Keratinocyte (primary cell): Measurements from ENCODE around the gene C20orf144. TPM values are rescaled to one million over a fixed set of nuclear protein-coding genes. Genes with fewer than 3 reads are reported as not detected.

Experiments used
- DNase-seq: peaks from one replicate; pipeline ENCODE4 v3.0.0-alpha.2; 2011; ENCODE audit warnings: low read depth, missing footprints, low spot score
- FAIRE-seq: peaks from 2 replicates; lab custom pipeline; 2011; peaks lifted over from hg19 to GRCh38; lab: Jason Lieb, UNC
- H2AFZ ChIP-seq: 2 replicates; pipeline ENCODE4 v1.6.0; 2012; ENCODE audit warnings: low read length, control low read depth, inconsistent platforms; ENCODE audit not compliant: control insufficient read depth
- H3K27ac ChIP-seq: 2 replicates; pipeline ENCODE4 v1.5.1; 2011; ENCODE audit warnings: low read length; ENCODE audit not compliant: control insufficient read depth, insufficient read depth
- H3K27me3 ChIP-seq: 3 replicates; pipeline ENCODE4 v1.6.0; 2011; ENCODE audit warnings: low read length; ENCODE audit not compliant: control insufficient read depth, insufficient read depth; ENCODE audit errors: extremely low read depth
- H3K36me3 ChIP-seq, 2 experiments: 2 replicates in 1 of 2; 3 replicates in 1 of 2; pipeline ENCODE4 v1.5.1; 2011; ENCODE audit warnings: low read length in 2 of 2, mild to moderate bottlenecking in 1 of 2; ENCODE audit not compliant: control insufficient read depth in 2 of 2, insufficient read depth in 2 of 2; ENCODE audit errors: extremely low read depth in 1 of 2
- H3K4me1 ChIP-seq: 3 replicates; pipeline ENCODE4 v1.5.1; 2011; ENCODE audit warnings: low read length; ENCODE audit not compliant: control insufficient read depth, insufficient read depth; ENCODE audit errors: extremely low read depth
- H3K4me2 ChIP-seq: 3 replicates; pipeline ENCODE4 v1.6.0; 2011; ENCODE audit warnings: low read depth, low read length; ENCODE audit not compliant: control insufficient read depth, insufficient read depth; ENCODE audit errors: extremely low read depth
- H3K4me3 ChIP-seq, 3 experiments: fragments of 200-600 bp in 1 of 3; sonication (generic) in 1 of 3; 2 replicates in 2 of 3; 3 replicates in 1 of 3; pipeline ENCODE4 v1.5.1; 2011 to 2016; ENCODE audit warnings: low read length in 3 of 3, mild to moderate bottlenecking in 3 of 3, control low read depth in 2 of 3, inconsistent platforms in 1 of 3, low read depth in 1 of 3, mixed read lengths in 1 of 3, mixed run types in 1 of 3, moderate library complexity in 1 of 3; ENCODE audit not compliant: control insufficient read depth in 2 of 3, insufficient read depth in 2 of 3; ENCODE audit errors: extremely low read depth in 1 of 3
- H3K79me2 ChIP-seq: 2 replicates; pipeline ENCODE4 v1.6.0; 2012; ENCODE audit warnings: low read length; ENCODE audit not compliant: control insufficient read depth, insufficient read depth
- H3K9ac ChIP-seq: 3 replicates; pipeline ENCODE4 v1.6.0; 2011; ENCODE audit warnings: low read length; ENCODE audit not compliant: control insufficient read depth, insufficient read depth; ENCODE audit errors: extremely low read depth
- H3K9me1 ChIP-seq: 3 replicates; pipeline ENCODE4 v1.6.0; 2011; ENCODE audit warnings: low read length; ENCODE audit not compliant: control insufficient read depth, insufficient read depth; ENCODE audit errors: extremely low read depth
- H3K9me3 ChIP-seq: 2 replicates; pipeline ENCODE4 v1.5.1; 2012; ENCODE audit warnings: low read depth, low read length; ENCODE audit not compliant: control insufficient read depth
- H4K20me1 ChIP-seq: 3 replicates; pipeline ENCODE4 v1.6.0; 2011; ENCODE audit warnings: low read length; ENCODE audit not compliant: control insufficient read depth, insufficient read depth; ENCODE audit errors: extremely low read depth
- CTCF ChIP-seq, 3 experiments: IDR thresholded peaks in 1 of 3; conservative IDR thresholded peaks in 1 of 3; optimal IDR thresholded peaks in 1 of 3; 2 replicates in 2 of 3; 3 replicates in 1 of 3; pipeline versions ENCODE3 to v1.5.1; 2011; ENCODE audit warnings: low read length in 3 of 3, mild to moderate bottlenecking in 3 of 3, moderate library complexity in 2 of 3, control low read depth in 1 of 3, inconsistent platforms in 1 of 3; ENCODE audit not compliant: insufficient read depth in 2 of 3; ENCODE audit errors: extremely low read depth in 1 of 3
- EZH2 ChIP-seq: IDR thresholded peaks from one replicate; pipeline ENCODE4 v1.6.1; 2012; ENCODE audit warnings: inconsistent platforms, mild to moderate bottlenecking, low read length, moderate library complexity
- dilution Hi-C: fragments of 300-500 bp; cut with MboI; formaldehyde crosslinking; loops from one replicate; pipeline ENCODE4 v1.7.0; 2020; ENCODE audit warnings: low sequenced_read_pairs; ENCODE audit not compliant: extremely low pct_ligation_motif_present
- polyA plus RNA-seq, 5 experiments: library from polyadenylated mRNA; depleted of rRNA in 3 of 5; stranded (reverse) in 3 of 5; stranded (forward) in 1 of 5; unstranded in 1 of 5; fragments of >200 nt; gene quantifications; 1 replicate in 1 of 5; 2 replicates in 3 of 5; 3 replicates in 1 of 5; pipeline versions ENCODE4 v1.2.1 to v1.2.3, GENCODE V29; 2011 to 2012; ENCODE audit warnings: missing spikeins in 2 of 5, low read depth in 1 of 5, low replicate concordance in 1 of 5

The C20orf144 gene
- polyA plus RNA-seq, 1 donor (not counting 4 experiments of a cell fraction or from before 2014, with no cell fraction given), result 0.03 TPM

- Histone ChIP-seq H3K79me2 (no peaks in the 10 kb centered on the region), H2AFZ (no peak overlapping the region), H3K4me3 (no peak overlapping the region), H3K36me3 (no peaks in the 10 kb centered on the region), H3K27ac (no peak overlapping the region), H3K4me1 (peaks cover 35% of the 10 kb centered on the region), H3K27me3 (no peaks in the 10 kb centered on the region), H3K9me1 (peaks cover 7% of the 10 kb centered on the region), H3K4me2 (peak overlapping the region; percentile 44), H3K9me3 (no peaks in the 10 kb centered on the region), H4K20me1 (peaks cover 3% of the 10 kb centered on the region), H3K9ac (no peak overlapping the region)
- DNase-seq, result no peak
- TF ChIP-seq CTCF (optimal IDR thresholded peaks at IDR 0.05 in 1 of 3, IDR thresholded peaks at IDR 0.05 in 1 of 3, conservative IDR thresholded peaks at IDR 0.05 in 1 of 3; ENCODE audit: extremely low read depth in 1 of 3, insufficient read depth in 2 of 3, low read length in 3 of 3) (no peak), EZH2 (no peak)
- dilution Hi-C loops, result no loop called here
- no peak for FAIRE-seq
These were observed 11.2 kb upstream of the C20orf144 start for GRCh38 chr20:33650753-33651561.

- no peak for DNase-seq
- Histone ChIP-seq H3K27me3 (no peaks in the 10 kb centered on the region), H3K4me2 (no peak overlapping the region), H3K9me3 (no peaks in the 10 kb centered on the region), H3K4me3 (no peak overlapping the region), H3K9me1 (peaks cover 7% of the 10 kb centered on the region), H3K27ac (no peak overlapping the region), H3K9ac (no peak overlapping the region), H3K36me3 (no peaks in the 10 kb centered on the region), H2AFZ (no peak overlapping the region), H4K20me1 (peaks cover 3% of the 10 kb centered on the region), H3K4me1 (peaks cover 35% of the 10 kb centered on the region), H3K79me2 (no peaks in the 10 kb centered on the region)
- no peak for FAIRE-seq
- dilution Hi-C loops, result no loop called here
- no peak for TF ChIP-seq CTCF (optimal IDR thresholded peaks at IDR 0.05 in 1 of 3, IDR thresholded peaks at IDR 0.05 in 1 of 3, conservative IDR thresholded peaks at IDR 0.05 in 1 of 3; ENCODE audit: extremely low read depth in 1 of 3, insufficient read depth in 2 of 3, low read length in 3 of 3)
- no peak for TF ChIP-seq EZH2
These were observed 10.5 kb upstream of the C20orf144 start for GRCh38 chr20:33651562-33652048.
